K562 (cell line): ENCODE data around the gene QPRT. TPM values are rescaled to one million over a fixed set of nuclear protein-coding genes. Genes with fewer than 3 reads are reported as not detected.

ENCODE experiments used
- ATF2 ChIP-seq: sonication (generic); formaldehyde crosslinking; IDR thresholded peaks from 2 replicates; pipeline ENCODE4 v1.8.1; 2022; ENCODE audit warnings: missing genetic modification reagents
- BCOR ChIP-seq: fragments of 450-650 bp; IDR thresholded peaks from 2 replicates; pipeline ENCODE4 v1.6.1; 2016
- DDX20 ChIP-seq: fragments of 450-650 bp; IDR thresholded peaks from 2 replicates; pipeline ENCODE4 v1.6.1; 2016; ENCODE audit warnings: missing genetic modification characterization, low read depth, mild to moderate bottlenecking, missing compliant biosample characterization, moderate library complexity
- DMBX1 ChIP-seq: fragments of 250-450 bp; sonication (Bioruptor Pico); IDR thresholded peaks from 2 replicates; pipeline ENCODE4 v1.8.0; 2022; ENCODE audit warnings: inconsistent platforms, mild to moderate bottlenecking, moderate library complexity, borderline replicate concordance
- E2F6 ChIP-seq, 2 experiments: IDR thresholded peaks; 2 replicates each; pipeline ENCODE4 v1.6.1; 2011; ENCODE audit warnings: borderline replicate concordance in 1 of 2, control low read depth in 1 of 2, low read depth in 1 of 2, low read length in 1 of 2, mild to moderate bottlenecking in 1 of 2, mixed read lengths in 1 of 2, moderate library complexity in 1 of 2; ENCODE audit not compliant: insufficient read depth in 1 of 2, insufficient read length in 1 of 2, poor library complexity in 1 of 2, severe bottlenecking in 1 of 2; ENCODE audit errors: extremely low read depth in 1 of 2
- ELK3 ChIP-seq: fragments of 450-650 bp; formaldehyde crosslinking; IDR thresholded peaks from 2 replicates; pipeline ENCODE4 v1.4.0; 2020; ENCODE audit warnings: mild to moderate bottlenecking
- ESRRB ChIP-seq: fragments of 250-450 bp; sonication (Bioruptor Pico); IDR thresholded peaks from 2 replicates; pipeline ENCODE4 v1.5.0; 2020; ENCODE audit warnings: mild to moderate bottlenecking, moderate library complexity, borderline replicate concordance
- MEIS2 ChIP-seq: fragments of 450-650 bp; IDR thresholded peaks from 2 replicates; pipeline ENCODE4 v1.6.1; 2014; ENCODE audit warnings: mild to moderate bottlenecking; ENCODE audit not compliant: partially characterized antibody
- NEUROD1 ChIP-seq: fragments of 150-350 bp; IDR thresholded peaks from 2 replicates; pipeline ENCODE4 v1.6.1; 2014; ENCODE audit warnings: borderline replicate concordance, low read length, low read depth; ENCODE audit not compliant: partially characterized antibody
- PBX2 ChIP-seq, 2 experiments: IDR thresholded peaks in 1 of 2; conservative IDR thresholded peaks in 1 of 2; 2 replicates each; pipeline ENCODE4 v1.6.1; 2016; ENCODE audit warnings: low read depth in 2 of 2, mild to moderate bottlenecking in 1 of 2, missing compliant biosample characterization in 1 of 2, missing genetic modification characterization in 1 of 2, moderate library complexity in 1 of 2
- PCBP1 ChIP-seq: fragments of 200-400 bp; formaldehyde crosslinking; IDR thresholded peaks from 2 replicates; pipeline ENCODE4 v1.6.1; 2018; ENCODE audit warnings: mild to moderate bottlenecking, low read depth, low read length; ENCODE audit not compliant: poor library complexity, severe bottlenecking
- PHF8 ChIP-seq: fragments of 200-600 bp; sonication (generic); IDR thresholded peaks from 2 replicates; pipeline ENCODE4 v1.6.1; 2012; ENCODE audit warnings: mixed run types, mild to moderate bottlenecking, inconsistent platforms, low read length, moderate library complexity, borderline replicate concordance
- RBM25 ChIP-seq: fragments of 200-400 bp; formaldehyde crosslinking; IDR thresholded peaks from 2 replicates; pipeline ENCODE4 v1.6.1; 2018; ENCODE audit warnings: low read length, low read depth, moderate library complexity; ENCODE audit not compliant: severe bottlenecking
- TAF1 ChIP-seq: IDR thresholded peaks from 2 replicates; pipeline ENCODE4 v1.6.1; 2011; ENCODE audit warnings: mild to moderate bottlenecking, low read length, moderate library complexity; ENCODE audit not compliant: insufficient read depth, control insufficient read depth, severe bottlenecking; ENCODE audit errors: extremely low read depth
- TSC22D4 ChIP-seq: fragments of 450-650 bp; IDR thresholded peaks from 2 replicates; pipeline ENCODE4 v1.6.1; 2016; ENCODE audit warnings: missing genetic modification characterization, missing biosample characterization, control low read depth
- ZBTB12 ChIP-seq: fragments of 250-450 bp; sonication (Bioruptor Pico); IDR thresholded peaks from 2 replicates; pipeline ENCODE4 v1.4.0; 2020
- ZNF347 ChIP-seq: fragments of 450-650 bp; formaldehyde crosslinking; IDR thresholded peaks from 2 replicates; pipeline ENCODE4 v1.4.0; 2020; ENCODE audit warnings: low read depth, mild to moderate bottlenecking, moderate library complexity
- ZNF41 ChIP-seq: fragments of 250-450 bp; sonication (Bioruptor Pico); conservative IDR thresholded peaks from 2 replicates; pipeline ENCODE4 v1.4.0; 2020; ENCODE audit warnings: mild to moderate bottlenecking
- ZNF695 ChIP-seq: fragments of 450-650 bp; formaldehyde crosslinking; IDR thresholded peaks from 2 replicates; pipeline ENCODE4 v1.4.0; 2020; ENCODE audit warnings: mild to moderate bottlenecking, moderate library complexity
- polyA plus RNA-seq, 8 experiments: library from polyadenylated mRNA; depleted of rRNA in 4 of 8; stranded (reverse) in 5 of 8; unstranded in 3 of 8; fragments of >200 nt; fragmentation: Nextera tagmentation in 2 of 8; fragmentation: Illumina TruSeq in 1 of 8; extraction: Ambion mirVana in 2 of 8; extraction: Trizol in 1 of 8; gene quantifications; 2 replicates each; pipeline versions ENCODE4 v1.2.1 to v1.2.3, GENCODE V29; 2011 to 2014; ENCODE audit warnings: inconsistent platforms in 1 of 8, missing spikeins in 1 of 8
- total RNA-seq, 7 experiments: library from RNA; depleted of rRNA in 6 of 7; stranded (reverse); fragments of >200 nt in 6 of 7; fragmentation: Illumina TruSeq in 2 of 7; extraction: Trizol in 2 of 7; gene quantifications; 2 replicates each; pipeline versions ENCODE4 v1.2.1 to v1.2.3, GENCODE V29; 2011 to 2021; ENCODE audit warnings: low replicate concordance in 1 of 7

Gene QPRT
- total and polyA plus RNA-seq, 9 of the 15 experiments (the other 6 are each of a cell fraction or from before 2014, with no cell fraction given) = 7.7 to 112 (median 64.1) TPM

- TF ChIP-seq TAF1 (peak; percentile 21), TSC22D4 (tag) (no peak), E2F6 (IDR thresholded peaks at IDR 0.05; ENCODE audit: borderline replicate concordance in 1 of 2, extremely low read depth in 1 of 2, insufficient read depth in 1 of 2, insufficient read length in 1 of 2, low read depth in 1 of 2, low read length in 1 of 2, poor library complexity in 1 of 2, severe bottlenecking in 1 of 2) (peak in 1 of 2 experiments; percentile 20), MEIS2 (peak; percentile 87), DMBX1 (CRISPR knock-in tag) (0 out of 2 replicates have a peak, but pooled peaks have one; percentile 26), ZBTB12 (CRISPR knock-in tag) (no peak), BCOR (peak; percentile 73), ATF2 (CRISPR knock-in tag) (no peak), PBX2 (CRISPR knock-in tag; IDR thresholded peaks at IDR 0.05; ENCODE audit: low read depth) (no peak; the same call in 1 of the 2 replicates), PBX2 (tag; conservative IDR thresholded peaks at IDR 0.05; ENCODE audit: low read depth) (peak; percentile 59), NEUROD1 (no peak), ZNF347 (CRISPR knock-in tag) (0 out of 2 replicates have a peak, but pooled peaks have one; percentile 23), ESRRB (no peak), DDX20 (tag) (no peak), ZNF41 (CRISPR knock-in tag) (no peak), PCBP1 (no peak), ZNF695 (CRISPR knock-in tag) (no peak), ELK3 (CRISPR knock-in tag) (no peak), PHF8 (no peak), RBM25 (no peak)
Observed at GRCh38 chr16:29678691-29679267, at the start of gene QPRT (continued).
